ENCODE measurements around the gene VPS8. TPM values are rescaled to one million over a fixed set of nuclear protein-coding genes. Genes with fewer than 3 reads are reported as not detected.

The VPS8 gene, protein sequence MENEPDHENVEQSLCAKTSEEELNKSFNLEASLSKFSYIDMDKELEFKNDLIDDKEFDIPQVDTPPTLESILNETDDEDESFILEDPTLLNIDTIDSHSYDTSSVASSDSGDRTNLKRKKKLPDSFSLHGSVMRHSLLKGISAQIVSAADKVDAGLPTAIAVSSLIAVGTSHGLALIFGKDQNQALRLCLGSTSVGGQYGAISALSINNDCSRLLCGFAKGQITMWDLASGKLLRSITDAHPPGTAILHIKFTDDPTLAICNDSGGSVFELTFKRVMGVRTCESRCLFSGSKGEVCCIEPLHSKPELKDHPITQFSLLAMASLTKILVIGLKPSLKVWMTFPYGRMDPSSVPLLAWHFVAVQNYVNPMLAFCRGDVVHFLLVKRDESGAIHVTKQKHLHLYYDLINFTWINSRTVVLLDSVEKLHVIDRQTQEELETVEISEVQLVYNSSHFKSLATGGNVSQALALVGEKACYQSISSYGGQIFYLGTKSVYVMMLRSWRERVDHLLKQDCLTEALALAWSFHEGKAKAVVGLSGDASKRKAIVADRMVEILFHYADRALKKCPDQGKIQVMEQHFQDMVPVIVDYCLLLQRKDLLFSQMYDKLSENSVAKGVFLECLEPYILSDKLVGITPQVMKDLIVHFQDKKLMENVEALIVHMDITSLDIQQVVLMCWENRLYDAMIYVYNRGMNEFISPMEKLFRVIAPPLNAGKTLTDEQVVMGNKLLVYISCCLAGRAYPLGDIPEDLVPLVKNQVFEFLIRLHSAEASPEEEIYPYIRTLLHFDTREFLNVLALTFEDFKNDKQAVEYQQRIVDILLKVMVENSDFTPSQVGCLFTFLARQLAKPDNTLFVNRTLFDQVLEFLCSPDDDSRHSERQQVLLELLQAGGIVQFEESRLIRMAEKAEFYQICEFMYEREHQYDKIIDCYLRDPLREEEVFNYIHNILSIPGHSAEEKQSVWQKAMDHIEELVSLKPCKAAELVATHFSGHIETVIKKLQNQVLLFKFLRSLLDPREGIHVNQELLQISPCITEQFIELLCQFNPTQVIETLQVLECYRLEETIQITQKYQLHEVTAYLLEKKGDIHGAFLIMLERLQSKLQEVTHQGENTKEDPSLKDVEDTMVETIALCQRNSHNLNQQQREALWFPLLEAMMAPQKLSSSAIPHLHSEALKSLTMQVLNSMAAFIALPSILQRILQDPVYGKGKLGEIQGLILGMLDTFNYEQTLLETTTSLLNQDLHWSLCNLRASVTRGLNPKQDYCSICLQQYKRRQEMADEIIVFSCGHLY (N-terminal part only)
- polyA plus RNA-seq = 22.2 TPM

- Mint-ChIP-seq H3K4me1 (peaks cover 16 to 18% (median 17%) of the 10 kb centered on the region in 3 donors), H3K36me3 (peaks cover 2% of the 10 kb centered on the region)
These were observed at the start of gene VPS8 for GRCh38 chr3:184811999-184812661. Gene VPS8, plus strand, starts transcription at chr3:184812166. Its CDS starts 12,467 bp downstream, at chr3:184824633.

GRCh38 chr3:184764191-184764590 is 47.8 kb upstream of the VPS8 start:
- Mint-ChIP-seq H3K27ac (no peak overlapping the region), H3K4me3 (no peak overlapping the region), H3K4me1 (peaks cover 17 to 20% (median 17%) of the 10 kb centered on the region in 3 donors), H3K36me3 (peaks cover 3% of the 10 kb centered on the region), H3K27me3 (peaks cover 5% of the 10 kb centered on the region), H3K9me3 (no peaks in the 10 kb centered on the region)

More at GRCh38 chr3:184811999-184812661, at the start of gene VPS8:
- H3K27me3 Mint-ChIP-seq = peaks cover 1% of the 10 kb centered on the region
- peak within 1 kb of the TSS; percentile 87 to 99 (median 96) for H3K4me3 Mint-ChIP-seq
- H3K27ac Mint-ChIP-seq = peak within 1 kb of the TSS; percentile 79 to 99 (median 97)
- H3K9me3 Mint-ChIP-seq = no peaks in the 10 kb centered on the region

GRCh38 chr3:184765047-184765729 is 46.8 kb upstream of the VPS8 start:
- Mint-ChIP-seq H3K9me3 (no peaks in the 10 kb centered on the region), H3K27ac (peak overlapping the region in 1 of 3 donors; percentile 41), H3K36me3 (peaks cover 3% of the 10 kb centered on the region), H3K4me3 (peak overlapping the region in 2 of 4 donors; percentile 74 to 85), H3K4me1 (peaks cover 17 to 20% (median 17%) of the 10 kb centered on the region in 3 donors), H3K27me3 (peaks cover 5% of the 10 kb centered on the region)

GRCh38 chr3:184765730-184766074 is 46.3 kb upstream of the VPS8 start:
- peak overlapping the region in 2 of 4 donors; percentile 74 to 85 for H3K4me3 Mint-ChIP-seq
- H3K9me3 Mint-ChIP-seq = no peaks in the 10 kb centered on the region
- peak overlapping the region in 1 of 3 donors; percentile 41 for H3K27ac Mint-ChIP-seq
- H3K36me3 Mint-ChIP-seq = peaks cover 3% of the 10 kb centered on the region
- H3K27me3 Mint-ChIP-seq = peaks cover 6% of the 10 kb centered on the region
- peaks cover 17 to 20% (median 17%) of the 10 kb centered on the region in 3 donors for H3K4me1 Mint-ChIP-seq

DNA sequence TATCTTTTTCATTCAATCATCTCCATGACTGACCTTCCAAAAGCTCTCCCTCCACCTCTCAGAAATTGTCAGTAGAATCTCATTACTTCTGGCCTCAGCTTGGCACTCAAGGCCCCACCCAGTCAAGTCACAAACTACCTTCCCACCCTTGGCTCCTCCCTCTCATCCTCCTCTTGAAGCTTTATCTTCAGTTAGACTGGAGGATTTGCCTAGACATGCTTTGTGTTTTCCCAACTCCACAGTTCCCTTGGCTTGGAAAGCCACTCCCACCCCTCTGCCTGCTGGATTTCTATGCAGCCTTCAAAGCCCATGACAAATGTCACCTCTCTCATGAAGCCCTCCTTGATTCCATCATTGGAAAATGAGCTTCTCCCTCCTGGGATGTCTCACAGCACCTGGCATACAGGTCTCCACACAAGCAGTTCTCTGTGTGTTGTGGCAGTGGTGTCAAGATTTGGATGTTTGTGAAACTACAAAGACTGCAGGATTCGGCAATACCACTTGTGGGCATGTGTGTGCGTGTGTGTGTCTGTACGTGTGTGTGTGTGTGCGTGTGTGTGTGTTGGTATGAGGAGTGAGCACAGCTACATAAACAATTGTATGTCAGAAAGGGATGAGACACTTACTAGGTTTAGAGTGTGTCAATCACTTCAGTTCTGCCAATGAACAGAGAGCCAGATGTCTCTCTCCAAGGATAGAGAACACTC is 45.3 kb upstream of the VPS8 start:
- Mint-ChIP-seq H3K4me3 (peak overlapping the region in 2 of 4 donors; percentile 41 to 55), H3K4me1 (peaks cover 17 to 20% (median 17%) of the 10 kb centered on the region in 3 donors), H3K9me3 (no peaks in the 10 kb centered on the region), H3K27me3 (peaks cover 6% of the 10 kb centered on the region), H3K36me3 (peaks cover 3% of the 10 kb centered on the region), H3K27ac (no peak overlapping the region)

GRCh38 chr3:184767377-184767776 is 44.6 kb upstream of the VPS8 start:
- Mint-ChIP-seq H3K4me1 (peaks cover 17 to 20% (median 17%) of the 10 kb centered on the region in 3 donors), H3K36me3 (peaks cover 3% of the 10 kb centered on the region), H3K9me3 (no peaks in the 10 kb centered on the region)

DNA sequence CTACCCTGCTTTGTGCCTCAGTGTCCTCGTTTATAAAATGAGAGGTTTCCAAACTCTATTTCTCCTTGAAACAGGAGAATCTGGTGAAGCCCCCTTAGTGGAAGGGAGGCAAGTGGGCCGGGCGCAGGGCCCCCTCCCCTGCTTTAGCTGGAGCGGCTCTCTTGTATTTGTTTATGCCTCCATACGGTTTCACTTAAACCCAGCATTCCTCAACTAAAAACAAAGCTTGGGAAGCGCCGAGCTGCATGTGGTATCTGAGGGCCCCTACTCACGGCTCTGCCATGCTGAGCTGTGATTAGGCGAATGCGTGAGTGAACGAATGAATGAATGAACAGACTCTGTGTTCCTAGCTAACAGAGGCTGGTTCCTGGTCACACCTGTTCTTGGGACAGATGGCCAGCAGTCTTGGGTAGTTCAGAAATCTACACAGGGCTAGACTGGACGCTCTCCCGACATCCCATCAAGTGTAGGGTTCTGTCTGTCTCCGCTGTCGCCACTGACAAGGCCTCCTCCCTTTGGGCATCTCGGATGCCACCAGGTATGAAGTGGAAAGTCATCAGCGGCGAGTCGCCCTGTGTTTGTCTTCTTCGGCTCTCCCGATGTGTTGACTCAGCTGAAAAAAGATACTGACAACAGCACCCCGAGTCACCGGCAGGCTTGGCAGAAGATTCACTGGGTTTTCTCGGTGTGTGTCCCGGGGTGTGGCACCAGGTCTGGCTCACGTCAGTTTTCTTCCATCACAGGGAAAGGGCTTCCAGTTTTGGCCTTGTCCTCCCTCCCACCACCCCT is 42.4 kb upstream of the VPS8 start:
- no peak overlapping the region for H3K27ac Mint-ChIP-seq

More at GRCh38 chr3:184767377-184767776, 44.6 kb upstream of the VPS8 start:
- Mint-ChIP-seq H3K27me3 (peaks cover 6% of the 10 kb centered on the region), H3K27ac (no peak overlapping the region), H3K4me3 (no peak overlapping the region)

DNA sequence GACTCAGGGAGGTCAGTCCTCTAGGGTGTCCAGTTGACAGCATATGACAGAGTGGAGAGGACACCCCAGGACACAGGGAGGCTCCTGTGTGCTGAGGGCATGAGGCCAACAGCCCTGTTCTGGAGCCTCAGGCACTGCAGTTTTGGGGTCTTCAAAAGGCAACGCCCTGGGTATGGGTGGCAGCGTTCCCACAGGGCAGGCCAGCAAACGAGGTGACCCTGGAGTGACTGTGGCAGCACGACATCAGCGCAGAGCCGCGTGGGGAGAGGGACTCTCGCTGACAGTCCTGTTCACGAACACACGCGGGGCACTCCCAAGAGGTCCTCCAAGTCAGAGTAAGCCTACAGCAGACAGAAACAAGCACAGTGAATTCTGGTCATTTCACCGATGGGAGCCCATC is 41.4 kb upstream of the VPS8 start:
- H3K27ac Mint-ChIP-seq = peak overlapping the region in 1 of 3 donors; percentile 62
- peaks cover 4% of the 10 kb centered on the region for H3K36me3 Mint-ChIP-seq
- peaks cover 12 to 13% (median 13%) of the 10 kb centered on the region in 3 donors for H3K4me1 Mint-ChIP-seq
- H3K9me3 Mint-ChIP-seq = no peaks in the 10 kb centered on the region
- peaks cover 6% of the 10 kb centered on the region for H3K27me3 Mint-ChIP-seq
- no peak overlapping the region for H3K4me3 Mint-ChIP-seq

More for the DNA sequence above, 42.4 kb upstream of the VPS8 start:
- Mint-ChIP-seq H3K4me3 (no peak overlapping the region), H3K36me3 (peaks cover 3% of the 10 kb centered on the region), H3K27me3 (peaks cover 6% of the 10 kb centered on the region), H3K4me1 (peaks cover 16 to 17% (median 17%) of the 10 kb centered on the region in 3 donors), H3K9me3 (no peaks in the 10 kb centered on the region)

- Mint-ChIP-seq H3K4me3 (no peak overlapping the region), H3K36me3 (peaks cover 3% of the 10 kb centered on the region), H3K9me3 (no peaks in the 10 kb centered on the region), H3K4me1 (peaks cover 4 to 6% (median 6%) of the 10 kb centered on the region in 3 donors), H3K27ac (no peak overlapping the region), H3K27me3 (peaks cover 1% of the 10 kb centered on the region)
These were observed 40.5 kb upstream of the VPS8 start for GRCh38 chr3:184771301-184772127.

- H3K4me3 Mint-ChIP-seq = no peak overlapping the region
- no peaks in the 10 kb centered on the region for H3K9me3 Mint-ChIP-seq
- peaks cover 2% of the 10 kb centered on the region for H3K36me3 Mint-ChIP-seq
- no peaks in the 10 kb centered on the region for H3K4me1 Mint-ChIP-seq
- no peak overlapping the region for H3K27ac Mint-ChIP-seq
- H3K27me3 Mint-ChIP-seq = peaks cover 2% of the 10 kb centered on the region
These were observed 39.2 kb upstream of the VPS8 start for GRCh38 chr3:184772667-184773272.

GRCh38 chr3:184773283-184774186 is 38.4 kb upstream of the VPS8 start:
- Mint-ChIP-seq H3K36me3 (peaks cover 4% of the 10 kb centered on the region), H3K4me3 (no peak overlapping the region), H3K27me3 (peaks cover 7% of the 10 kb centered on the region), H3K9me3 (no peaks in the 10 kb centered on the region), H3K4me1 (peaks cover 0 to 2% (median 0%) of the 10 kb centered on the region in 3 donors), H3K27ac (no peak overlapping the region)
